ENCODE results near the gene NPIPA7.
"Not testable (repeated sequence)": the region's sequence is repeated elsewhere in the genome, so short reads cannot be mapped to it uniquely, and the experiment has no call there.

Gene NPIPA7

GRCh38 chr16:16378840-16379239 is at the start of gene NPIPA7:
TSS of gene NPIPA7 (plus strand) at chr16:16379140. CDS start at chr16:16379245, 105 bp downstream.
- not testable (repeated sequence) for DNase-seq

- not testable (repeated sequence) for DNase-seq
Observed at GRCh38 chr16:16331466-16331865, 47.5 kb upstream of the NPIPA7 start.

- DNase-seq: not testable (repeated sequence)
Observed at GRCh38 chr16:16357556-16357955, 21.4 kb upstream of the NPIPA7 start.

- DNase-seq: not testable (repeated sequence)
Observed at GRCh38 chr16:16358539-16359240, 20.2 kb upstream of the NPIPA7 start.

- DNase-seq: not testable (repeated sequence)
Observed at GRCh38 chr16:16363595-16363994, 15.3 kb upstream of the NPIPA7 start.

- not testable (repeated sequence) for DNase-seq
Observed at GRCh38 chr16:16364100-16364499, 14.8 kb upstream of the NPIPA7 start.

GRCh38 chr16:16364701-16365100 is 14.2 kb upstream of the NPIPA7 start:
- not testable (repeated sequence) for DNase-seq

- DNase-seq: not testable (repeated sequence)
Observed at GRCh38 chr16:16365319-16365718, 13.6 kb upstream of the NPIPA7 start.

GRCh38 chr16:16365851-16366250 is 13.1 kb upstream of the NPIPA7 start:
- not testable (repeated sequence) for DNase-seq

- DNase-seq: not testable (repeated sequence)
Observed at GRCh38 chr16:16366552-16367284, 12.2 kb upstream of the NPIPA7 start.

GRCh38 chr16:16367285-16367628 is 11.7 kb upstream of the NPIPA7 start:
- not testable (repeated sequence) for DNase-seq

- DNase-seq: not testable (repeated sequence)
Observed at GRCh38 chr16:16369081-16369856, 9.7 kb upstream of the NPIPA7 start.

- not testable (repeated sequence) for DNase-seq
Observed at GRCh38 chr16:16371136-16371735, 7.7 kb upstream of the NPIPA7 start.

GRCh38 chr16:16374192-16374591 is 4.7 kb upstream of the NPIPA7 start:
- not testable (repeated sequence) for DNase-seq

- DNase-seq: not testable (repeated sequence)
Observed at GRCh38 chr16:16399685-16400084, 20.7 kb downstream of the NPIPA7 start.

- DNase-seq: not testable (repeated sequence)
Observed at GRCh38 chr16:16402333-16402732, 23.4 kb downstream of the NPIPA7 start.

GRCh38 chr16:16404283-16404682 is 25.3 kb downstream of the NPIPA7 start:
- DNase-seq: not testable (repeated sequence)

GRCh38 chr16:16405421-16405820 is 26.5 kb downstream of the NPIPA7 start:
- not testable (repeated sequence) for DNase-seq

- not testable (repeated sequence) for DNase-seq
Observed at GRCh38 chr16:16408430-16408829, 29.5 kb downstream of the NPIPA7 start.

GRCh38 chr16:16413773-16414172 is 34.8 kb downstream of the NPIPA7 start:
- not testable (repeated sequence) for DNase-seq

- not testable (repeated sequence) for DNase-seq
Observed at GRCh38 chr16:16417071-16417470, 38.1 kb downstream of the NPIPA7 start.

- not testable (repeated sequence) for DNase-seq
Observed at GRCh38 chr16:16417914-16418544, 39.1 kb downstream of the NPIPA7 start.

Data from NCI-H446 treated with DMSO at 0.1 percent for 48 hours (cell line).